ENCODE results near the gene SRSF10. TPM values are rescaled to one million over a fixed set of nuclear protein-coding genes. Genes with fewer than 3 reads are reported as not detected.
"Not testable (repeated sequence)": the region's sequence is repeated elsewhere in the genome, so short reads cannot be mapped to it uniquely, and the experiment has no call there.

Gene SRSF10
- total RNA-seq, 2 experiments from 2014 or later, result 191 to 192 TPM

DNA sequence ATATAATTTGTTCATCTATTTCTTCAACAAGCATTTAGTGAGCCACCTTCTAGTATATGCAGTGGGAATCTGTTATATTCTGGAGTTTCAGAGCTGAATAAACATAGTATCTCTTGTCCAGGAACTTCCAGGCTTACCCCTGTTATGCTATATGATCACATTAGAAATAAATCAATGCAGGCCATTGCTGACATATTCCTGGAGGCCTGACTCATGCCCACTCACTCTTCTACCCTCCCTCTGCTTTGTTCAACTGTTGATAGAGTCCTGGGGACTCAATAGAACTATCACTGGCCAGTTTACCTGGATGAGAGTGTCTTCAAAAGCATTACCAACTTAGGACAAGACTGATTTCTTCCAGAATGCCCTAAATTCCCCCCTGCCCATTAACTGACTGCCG, 29.3 kb upstream of the SRSF10 start:
- H3K27ac Mint-ChIP-seq, result no peak overlapping the region
- H3K4me3 Mint-ChIP-seq, result no peak overlapping the region
- no peak for DNase-seq
- peaks cover 36% of the 10 kb centered on the region for H3K27me3 Mint-ChIP-seq
- H3K9me3 Mint-ChIP-seq, result no peaks in the 10 kb centered on the region
- CTCF ChIA-PET, result interaction anchor here (0.7 kb wide), 1 partner anchor 103 kb away, joined by 3 read pairs; no protein-coding TSS in a partner anchor
- H3K36me3 Mint-ChIP-seq (ENCODE audit: low read depth), result no peaks in the 10 kb centered on the region
- POLR2A ChIA-PET, result no interaction called here
- no peaks in the 10 kb centered on the region for H3K4me1 Mint-ChIP-seq

DNA sequence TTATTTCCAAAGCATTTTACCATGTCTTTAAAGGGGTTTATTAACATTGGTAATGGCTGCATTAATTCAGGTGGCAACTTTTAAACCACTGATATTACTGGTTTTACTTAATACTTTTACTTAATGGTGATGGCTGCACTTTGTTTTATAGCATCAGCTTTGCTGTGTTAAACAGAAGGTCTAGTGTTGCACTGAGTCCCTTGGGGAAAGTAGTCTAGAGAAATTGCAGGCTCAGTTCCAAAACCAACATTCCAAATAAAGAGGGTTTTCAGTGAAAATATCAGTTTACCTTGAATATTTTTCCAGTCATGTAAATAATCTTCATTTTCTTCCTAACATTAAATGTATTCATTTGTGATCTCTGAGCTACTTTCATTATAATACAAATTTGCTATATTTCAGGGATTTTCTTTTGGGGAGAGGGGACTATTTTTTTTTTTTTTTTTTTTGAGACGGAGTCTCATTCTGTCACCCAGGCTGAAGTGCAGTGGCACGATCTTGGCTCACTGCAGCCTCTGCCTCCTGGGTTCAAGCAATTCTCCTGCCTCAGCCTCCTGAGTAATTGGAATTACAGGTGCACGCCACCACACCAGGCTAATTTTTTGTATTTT, 28.6 kb upstream of the SRSF10 start:
- H3K9me3 Mint-ChIP-seq, POLR2A ChIA-PET, H3K4me1 Mint-ChIP-seq: not testable (repeated sequence)

DNA sequence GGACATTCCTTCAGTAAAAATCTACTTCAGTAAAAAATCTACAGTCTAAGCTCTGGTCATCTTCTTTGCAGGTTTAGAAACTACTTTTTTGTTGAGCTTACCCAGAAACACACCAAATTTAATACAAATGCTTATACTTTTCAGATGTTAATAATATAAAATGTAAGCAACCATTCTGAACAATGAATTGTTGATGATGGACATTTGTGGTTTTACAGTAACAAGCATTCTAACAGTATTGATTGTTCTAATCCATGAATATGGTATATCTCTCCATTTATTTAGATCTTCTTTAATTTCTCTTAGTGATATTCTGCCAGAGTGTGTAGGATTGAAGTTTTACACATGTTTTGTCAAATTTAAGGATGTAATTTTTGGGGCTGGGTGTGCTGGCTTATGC, 27.0 kb upstream of the SRSF10 start:
- CTCF ChIA-PET, result interaction anchor here (0.7 kb wide), 1 partner anchor 221 kb away, joined by 3 read pairs; no protein-coding TSS in a partner anchor
- no peaks in the 10 kb centered on the region for H3K4me1 Mint-ChIP-seq

More for the DNA sequence above, 28.6 kb upstream of the SRSF10 start:
- not testable (repeated sequence) for H3K36me3 Mint-ChIP-seq (ENCODE audit: low read depth); H3K27ac Mint-ChIP-seq; H3K4me3 Mint-ChIP-seq; DNase-seq
- H3K27me3 Mint-ChIP-seq, result peaks cover 43% of the 10 kb centered on the region
- CTCF ChIA-PET, result interaction anchor here (0.7 kb wide), 1 partner anchor 102 kb away, joined by 3 read pairs; no protein-coding TSS in a partner anchor

DNA sequence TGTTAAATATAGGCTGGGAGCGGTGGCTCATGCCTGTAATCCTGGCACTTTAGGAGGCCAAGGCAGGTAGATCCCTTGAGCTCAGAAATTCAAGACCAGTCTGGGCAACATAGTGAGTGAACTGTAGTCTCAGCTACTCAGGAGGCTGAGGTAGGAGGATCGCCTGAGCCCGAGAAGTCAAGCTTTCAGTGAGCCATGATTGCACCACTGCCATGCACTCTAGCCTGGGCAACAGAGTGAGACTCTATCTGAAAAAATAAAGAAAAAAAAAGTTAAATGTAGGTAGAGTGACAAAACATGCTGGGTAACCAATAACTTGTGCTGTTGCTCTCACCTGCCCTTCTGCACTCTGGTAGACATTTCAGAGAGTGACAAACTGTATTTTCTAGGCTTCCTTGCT, 25.0 kb upstream of the SRSF10 start:
- Mint-ChIP-seq H3K36me3 (ENCODE audit: low read depth) (no peaks in the 10 kb centered on the region), H3K27me3 (peaks cover 35% of the 10 kb centered on the region), H3K9me3 (no peaks in the 10 kb centered on the region), H3K4me3 (no peak overlapping the region), H3K4me1 (no peaks in the 10 kb centered on the region), H3K27ac (no peak overlapping the region)
- no peak for DNase-seq
- ChIA-PET CTCF (interaction anchor here (0.7 kb wide), 1 partner anchor 350 kb away, joined by 3 read pairs; no protein-coding TSS in a partner anchor), POLR2A (no interaction called here)

More for the DNA sequence above, 27.0 kb upstream of the SRSF10 start:
- H3K36me3 Mint-ChIP-seq (ENCODE audit: low read depth), result no peaks in the 10 kb centered on the region
- POLR2A ChIA-PET, result no interaction called here
- peaks cover 46% of the 10 kb centered on the region for H3K27me3 Mint-ChIP-seq
- H3K4me3 Mint-ChIP-seq, result no peak overlapping the region
- H3K27ac Mint-ChIP-seq, result no peak overlapping the region
- H3K9me3 Mint-ChIP-seq, result no peaks in the 10 kb centered on the region
- no peak for DNase-seq

DNA sequence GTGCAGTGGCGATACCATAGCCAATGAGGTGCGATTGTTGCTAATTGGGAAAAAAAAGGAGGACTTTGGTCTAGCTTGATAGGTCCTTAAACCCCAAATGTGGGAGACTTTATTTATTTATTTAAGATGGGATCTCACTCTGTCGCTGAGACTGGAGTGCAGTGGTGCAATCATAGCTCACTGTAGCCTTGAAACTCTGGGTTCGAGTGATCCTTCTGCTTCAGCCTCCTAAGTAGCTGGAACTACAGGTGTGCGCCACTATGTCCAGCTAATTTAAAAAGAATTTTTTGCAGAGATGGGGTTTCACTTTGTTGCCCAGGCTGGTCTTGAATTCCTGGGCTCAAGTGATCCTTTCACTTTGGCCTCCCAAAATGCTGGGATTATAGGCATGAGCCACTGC, 24.0 kb upstream of the SRSF10 start:
- Mint-ChIP-seq H3K9me3 (no peaks in the 10 kb centered on the region), H3K4me3 (no peak overlapping the region), H3K27ac (no peak overlapping the region), H3K4me1 (no peaks in the 10 kb centered on the region), H3K36me3 (ENCODE audit: low read depth) (no peaks in the 10 kb centered on the region), H3K27me3 (peaks cover 28% of the 10 kb centered on the region)
- DNase-seq, result no peak
- CTCF ChIA-PET, result interaction anchor here (1.3 kb wide), 1 partner anchor 42 kb away, joined by 3 read pairs; no protein-coding TSS in a partner anchor
- POLR2A ChIA-PET, result interaction anchor here (0.8 to 1.6 kb wide), 2 partner anchors 24 to 42 kb away, joined by 3 to 6 read pairs; partner anchors contain the start of gene SRSF10

DNA sequence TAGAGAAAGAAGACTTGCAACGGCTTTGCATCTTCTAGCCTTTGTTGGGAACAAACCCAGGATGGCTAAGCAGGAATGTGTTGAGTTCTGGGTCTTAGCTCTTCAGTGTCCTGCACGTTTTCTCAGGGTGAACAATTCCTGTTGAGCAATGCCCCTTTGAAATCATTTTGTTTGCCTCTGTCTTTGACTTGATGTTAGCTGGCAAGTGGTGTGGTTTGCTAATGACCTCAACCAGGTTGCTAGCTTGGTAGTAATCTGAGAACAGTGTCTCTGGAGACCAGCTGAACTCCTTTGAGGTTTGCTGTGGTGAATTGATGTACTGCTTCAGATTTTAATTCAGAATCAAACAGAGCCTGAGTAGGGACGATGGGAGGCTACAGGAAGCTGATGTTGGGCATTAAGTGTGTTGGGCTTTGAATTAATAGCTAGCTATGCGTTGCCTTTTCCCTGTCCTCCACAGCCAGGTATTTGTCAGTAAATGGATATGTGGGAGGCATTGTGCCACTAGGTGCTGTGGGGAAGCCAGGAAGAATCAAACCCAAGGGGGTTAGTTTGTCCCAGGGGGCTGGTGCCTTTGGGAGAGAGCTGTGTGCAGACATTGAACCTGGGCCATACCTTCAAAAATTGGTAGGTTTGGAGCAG, 23.3 kb upstream of the SRSF10 start:
- Mint-ChIP-seq H3K36me3 (ENCODE audit: low read depth) (no peaks in the 10 kb centered on the region), H3K4me3 (no peak overlapping the region), H3K27me3 (peaks cover 26% of the 10 kb centered on the region), H3K27ac (no peak overlapping the region), H3K4me1 (peaks cover 3% of the 10 kb centered on the region), H3K9me3 (no peaks in the 10 kb centered on the region)
- DNase-seq, result no peak
- ChIA-PET CTCF (interaction anchor here (1.3 kb wide), 1 partner anchor 43 kb away, joined by 3 read pairs; no protein-coding TSS in a partner anchor), POLR2A (interaction anchor here (1.6 kb wide), 1 partner anchor 23 kb away, joined by 6 read pairs; the partner anchor contains the start of gene SRSF10)

DNA sequence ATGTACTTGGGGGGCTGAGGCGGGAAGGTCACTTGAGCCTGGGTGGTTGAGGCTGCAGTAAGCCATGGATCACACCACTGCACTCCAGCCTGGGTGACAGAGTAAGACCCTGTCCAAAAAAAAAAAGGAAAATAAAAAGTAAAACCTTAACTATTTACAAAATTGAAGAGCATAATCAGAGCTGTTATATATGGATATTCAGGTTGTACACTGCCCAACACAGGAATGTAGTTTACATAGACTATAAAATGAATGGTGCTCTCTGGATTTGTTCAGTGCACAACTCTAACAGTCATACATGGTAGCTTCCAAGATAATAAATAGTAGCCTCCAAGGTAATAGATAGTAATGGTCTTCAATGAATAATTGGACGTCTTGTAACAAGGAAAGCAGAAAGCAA, 22.6 kb upstream of the SRSF10 start:
- POLR2A ChIA-PET, result no interaction called here
- Mint-ChIP-seq H3K36me3 (ENCODE audit: low read depth) (no peaks in the 10 kb centered on the region), H3K4me3 (no peak overlapping the region), H3K27ac (no peak overlapping the region), H3K27me3 (peaks cover 26% of the 10 kb centered on the region), H3K4me1 (peaks cover 3% of the 10 kb centered on the region), H3K9me3 (no peaks in the 10 kb centered on the region)
- DNase-seq, result no peak
- CTCF ChIA-PET, result no interaction called here

DNA sequence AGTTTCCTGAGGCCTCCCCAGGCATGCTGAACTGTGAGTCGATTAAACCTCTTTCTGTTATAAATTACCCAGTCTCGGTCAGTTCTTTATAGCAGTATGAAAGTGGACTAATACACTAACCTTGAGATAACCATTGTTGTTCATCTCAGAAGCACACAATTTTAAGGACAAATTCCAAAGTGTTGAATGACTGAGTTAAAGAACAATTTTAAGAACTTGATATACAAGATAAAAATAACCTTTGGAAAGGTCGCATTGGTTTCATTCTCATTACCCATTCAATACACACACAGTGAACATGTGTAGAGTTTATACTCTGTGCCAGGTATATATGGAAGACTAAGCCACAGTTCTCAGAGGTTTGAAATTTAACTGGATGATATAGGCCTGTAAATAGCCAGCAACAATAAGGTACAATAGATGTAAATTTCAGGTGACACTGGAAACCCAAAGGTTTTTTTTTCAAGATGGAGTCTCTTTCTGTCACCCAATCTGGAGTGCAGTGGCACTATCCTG, 19.1 kb upstream of the SRSF10 start:
- H3K4me3 Mint-ChIP-seq, result no peak overlapping the region

DNA sequence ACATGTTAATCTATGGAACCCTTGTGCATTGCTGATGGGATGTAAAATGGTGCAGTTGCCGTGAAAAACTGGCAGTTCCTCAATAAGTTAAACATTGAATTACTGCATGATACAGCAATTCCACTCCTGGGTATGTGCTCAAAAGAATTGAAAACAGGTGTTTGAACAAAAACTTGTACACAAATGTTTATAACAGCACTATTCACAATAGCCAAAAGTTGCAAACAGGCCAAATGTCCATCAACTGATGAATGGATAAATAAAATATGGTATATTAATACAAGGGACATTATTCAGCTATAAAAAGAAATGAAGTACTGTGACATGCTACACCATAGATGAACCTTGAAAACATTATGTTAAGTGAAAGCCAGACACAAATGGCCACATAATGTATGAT, 17.7 kb upstream of the SRSF10 start:
- Mint-ChIP-seq H3K9me3 (no peaks in the 10 kb centered on the region), H3K4me3 (no peak overlapping the region), H3K36me3 (ENCODE audit: low read depth) (no peaks in the 10 kb centered on the region), H3K4me1 (peaks cover 7% of the 10 kb centered on the region), H3K27ac (no peak overlapping the region), H3K27me3 (peaks cover 2% of the 10 kb centered on the region)
- no peak for DNase-seq
- CTCF ChIA-PET, result no interaction called here
- POLR2A ChIA-PET, result interaction anchor here (1.1 kb wide), 1 partner anchor 17 kb away, joined by 3 read pairs; no protein-coding TSS in a partner anchor

More for the DNA sequence above, 19.1 kb upstream of the SRSF10 start:
- Mint-ChIP-seq H3K36me3 (ENCODE audit: low read depth) (no peaks in the 10 kb centered on the region), H3K27ac (no peak overlapping the region), H3K4me1 (peaks cover 7% of the 10 kb centered on the region), H3K27me3 (peaks cover 11% of the 10 kb centered on the region), H3K9me3 (no peaks in the 10 kb centered on the region)
- no peak for DNase-seq
- CTCF ChIA-PET, result no interaction called here
- POLR2A ChIA-PET, result no interaction called here

DNA sequence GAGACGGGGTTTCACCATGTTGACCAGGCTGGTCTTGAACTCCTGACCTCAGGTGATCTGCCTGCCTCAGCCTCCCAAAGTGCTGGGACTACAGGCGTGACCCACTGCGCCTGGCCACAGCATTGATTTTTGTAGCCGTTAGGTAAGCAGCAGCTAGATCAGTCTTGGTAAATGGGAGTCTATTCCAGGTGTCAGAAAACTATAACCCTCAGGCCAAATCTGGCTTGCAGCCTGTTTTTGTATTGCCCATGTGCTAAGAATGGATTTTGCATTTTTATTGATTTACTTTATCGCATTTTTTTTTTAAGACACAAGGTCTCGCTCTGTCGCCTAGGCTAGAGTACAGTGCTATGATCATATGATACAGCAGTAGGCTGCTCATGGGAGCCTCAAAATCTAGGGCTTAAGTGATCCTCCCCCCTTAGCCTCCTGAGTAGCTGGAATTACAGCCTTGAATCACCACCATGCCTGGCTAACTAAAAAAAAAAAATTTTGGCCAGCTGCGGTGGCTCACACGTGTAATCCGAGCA, 16.6 kb upstream of the SRSF10 start:
- no peaks in the 10 kb centered on the region for H3K9me3 Mint-ChIP-seq
- no peak overlapping the region for H3K27ac Mint-ChIP-seq
- H3K4me1 Mint-ChIP-seq, result peaks cover 7% of the 10 kb centered on the region
- H3K4me3 Mint-ChIP-seq, result no peak overlapping the region
- peaks cover 2% of the 10 kb centered on the region for H3K27me3 Mint-ChIP-seq
- no peak for DNase-seq
- no peaks in the 10 kb centered on the region for H3K36me3 Mint-ChIP-seq (ENCODE audit: low read depth)
- CTCF ChIA-PET, result no interaction called here
- POLR2A ChIA-PET, result no interaction called here

DNA sequence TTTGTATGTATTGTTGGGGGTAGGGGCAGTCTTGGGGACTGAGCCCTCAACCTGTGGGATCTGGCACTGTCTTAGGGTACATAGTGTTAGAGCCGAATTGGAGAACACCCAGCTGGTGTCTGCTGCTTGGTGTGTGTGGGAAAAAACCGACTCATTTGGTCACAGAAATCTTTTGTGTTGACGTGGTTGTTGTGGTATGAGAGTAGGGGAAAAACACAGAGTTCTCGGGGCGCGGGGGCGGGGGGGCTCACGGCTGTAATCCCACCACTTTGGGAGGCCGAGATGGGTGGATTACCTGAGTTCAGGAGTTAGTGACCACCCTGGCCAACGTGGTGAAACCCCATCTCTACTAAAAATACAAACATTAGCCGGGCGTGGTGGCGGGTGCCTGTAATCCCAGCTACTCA, 15.3 kb upstream of the SRSF10 start:
- no peaks in the 10 kb centered on the region for H3K36me3 Mint-ChIP-seq (ENCODE audit: low read depth)
- ChIA-PET CTCF (no interaction called here), POLR2A (no interaction called here)
- peaks cover 7% of the 10 kb centered on the region for H3K4me1 Mint-ChIP-seq
- peaks cover 2% of the 10 kb centered on the region for H3K27me3 Mint-ChIP-seq
- H3K9me3 Mint-ChIP-seq, result no peaks in the 10 kb centered on the region
- H3K4me3 Mint-ChIP-seq, result no peak overlapping the region
- no peak for DNase-seq
- no peak overlapping the region for H3K27ac Mint-ChIP-seq

DNA sequence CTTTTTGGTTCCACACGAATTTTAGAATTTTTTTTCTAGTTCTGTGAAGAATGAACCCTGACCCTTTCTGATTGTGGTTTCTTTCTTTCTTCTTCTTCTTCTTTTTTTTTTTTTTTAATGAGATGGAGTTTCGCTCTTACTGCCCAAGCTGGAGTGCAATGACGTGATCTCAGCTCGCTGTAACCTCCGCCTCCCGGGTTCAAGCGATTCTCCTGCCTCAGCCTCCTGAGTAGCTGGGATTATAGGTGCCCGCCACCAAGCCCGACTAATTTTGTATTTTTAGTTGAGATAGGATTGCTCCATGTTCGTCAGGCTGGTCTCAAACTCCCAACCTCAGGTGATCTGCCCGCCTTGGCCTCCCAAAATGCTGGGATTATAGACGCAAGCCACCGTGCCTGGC, 11.9 kb upstream of the SRSF10 start:
- DNase-seq; H3K9me3 Mint-ChIP-seq; H3K27ac Mint-ChIP-seq; H3K36me3 Mint-ChIP-seq (ENCODE audit: low read depth); H3K27me3 Mint-ChIP-seq; H3K4me3 Mint-ChIP-seq; CTCF ChIA-PET; POLR2A ChIA-PET: not testable (repeated sequence)
- peaks cover 16% of the 10 kb centered on the region for H3K4me1 Mint-ChIP-seq

DNA sequence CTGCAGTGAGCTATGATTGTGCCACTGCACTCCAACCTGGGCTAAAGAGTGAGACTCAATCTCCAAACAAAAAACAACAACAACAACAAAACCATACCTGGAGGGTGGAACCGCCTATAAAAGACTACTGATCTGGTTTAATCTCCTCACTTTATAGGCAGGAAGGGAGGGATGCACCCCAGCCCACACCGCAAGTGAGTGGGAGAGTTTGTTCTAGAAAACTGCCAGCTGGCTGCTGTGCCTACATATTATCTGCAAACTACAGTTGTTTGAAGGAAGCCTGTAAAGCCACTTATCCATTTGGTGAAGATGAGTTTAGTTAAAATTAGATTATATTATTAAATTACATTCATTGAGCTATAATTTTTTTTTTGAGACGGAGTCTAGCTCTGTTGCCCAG, 9.1 kb upstream of the SRSF10 start:
- Mint-ChIP-seq H3K27ac (no peak overlapping the region), H3K4me3 (no peak overlapping the region), H3K27me3 (no peaks in the 10 kb centered on the region), H3K36me3 (ENCODE audit: low read depth) (no peaks in the 10 kb centered on the region), H3K9me3 (no peaks in the 10 kb centered on the region), H3K4me1 (peaks cover 11% of the 10 kb centered on the region)
- no peak for DNase-seq
- CTCF ChIA-PET, result no interaction called here
- POLR2A ChIA-PET, result interaction anchor here (0.9 to 1.7 kb wide), 3 partner anchors 8 to 33 kb away, joined by 4 to 6 read pairs (median 5); no protein-coding TSS in a partner anchor
